Activated gamma-delta T cell treated with Interleukin-2 at 50 U/mL for 16 hours (primary cell): ENCODE measurements around the gene GLIPR2.
"Not testable (repeated sequence)": the region's sequence is repeated elsewhere in the genome, so short reads cannot be mapped to it uniquely, and the experiment has no call there.

Experiments
- DNase-seq: peaks from one replicate; pipeline ENCODE4 v3.0.0-alpha.2; 2020

The GLIPR2 gene

GRCh38 chr9:36136272-36136893 is at the start of gene GLIPR2:
Gene GLIPR2, plus strand, starts transcription at chr9:36136733. Its CDS starts 46 bp downstream, at chr9:36136779.
- DNase-seq, result peak; percentile 74

- DNase-seq, result not testable (repeated sequence)
These were observed 49.5 kb upstream of the GLIPR2 start for GRCh38 chr9:36087054-36087453.

- DNase-seq, result no peak
These were observed 48.5 kb upstream of the GLIPR2 start for GRCh38 chr9:36088020-36088419.

GRCh38 chr9:36091026-36091953 is 45.2 kb upstream of the GLIPR2 start:
- DNase-seq, result no peak

GRCh38 chr9:36092014-36092413 is 44.5 kb upstream of the GLIPR2 start:
- no peak for DNase-seq

GRCh38 chr9:36092509-36093215 is 43.9 kb upstream of the GLIPR2 start:
- DNase-seq, result no peak

- DNase-seq, result no peak
These were observed 43.1 kb upstream of the GLIPR2 start for GRCh38 chr9:36093384-36093783.

GRCh38 chr9:36099718-36100117 is 36.8 kb upstream of the GLIPR2 start:
- DNase-seq, result no peak

GRCh38 chr9:36100532-36100931 is 36.0 kb upstream of the GLIPR2 start:
- DNase-seq, result no peak

GRCh38 chr9:36101916-36102741 is 34.4 kb upstream of the GLIPR2 start:
- no peak for DNase-seq

GRCh38 chr9:36102742-36103495 is 33.6 kb upstream of the GLIPR2 start:
- DNase-seq, result peak; percentile 90

- no peak for DNase-seq
These were observed 27.5 kb upstream of the GLIPR2 start for GRCh38 chr9:36109071-36109470.

- no peak for DNase-seq
These were observed 26.1 kb upstream of the GLIPR2 start for GRCh38 chr9:36110434-36110833.

GRCh38 chr9:36112516-36112915 is 24.0 kb upstream of the GLIPR2 start:
- no peak for DNase-seq

GRCh38 chr9:36113999-36114398 is 22.5 kb upstream of the GLIPR2 start:
- no peak for DNase-seq

- no peak for DNase-seq
These were observed 19.9 kb upstream of the GLIPR2 start for GRCh38 chr9:36116593-36116992.

GRCh38 chr9:36118201-36118600 is 18.3 kb upstream of the GLIPR2 start:
- DNase-seq, result no peak

- no peak for DNase-seq
These were observed 17.8 kb upstream of the GLIPR2 start for GRCh38 chr9:36118706-36119105.

GRCh38 chr9:36119476-36119875 is 17.1 kb upstream of the GLIPR2 start:
- no peak for DNase-seq

- DNase-seq, result no peak
These were observed 15.8 kb upstream of the GLIPR2 start for GRCh38 chr9:36120705-36121104.

GRCh38 chr9:36121971-36122370 is 14.6 kb upstream of the GLIPR2 start:
- no peak for DNase-seq

GRCh38 chr9:36123515-36123914 is 13.0 kb upstream of the GLIPR2 start:
- no peak for DNase-seq
